Measurements from ENCODE around the gene FOXD2.

DNA sequence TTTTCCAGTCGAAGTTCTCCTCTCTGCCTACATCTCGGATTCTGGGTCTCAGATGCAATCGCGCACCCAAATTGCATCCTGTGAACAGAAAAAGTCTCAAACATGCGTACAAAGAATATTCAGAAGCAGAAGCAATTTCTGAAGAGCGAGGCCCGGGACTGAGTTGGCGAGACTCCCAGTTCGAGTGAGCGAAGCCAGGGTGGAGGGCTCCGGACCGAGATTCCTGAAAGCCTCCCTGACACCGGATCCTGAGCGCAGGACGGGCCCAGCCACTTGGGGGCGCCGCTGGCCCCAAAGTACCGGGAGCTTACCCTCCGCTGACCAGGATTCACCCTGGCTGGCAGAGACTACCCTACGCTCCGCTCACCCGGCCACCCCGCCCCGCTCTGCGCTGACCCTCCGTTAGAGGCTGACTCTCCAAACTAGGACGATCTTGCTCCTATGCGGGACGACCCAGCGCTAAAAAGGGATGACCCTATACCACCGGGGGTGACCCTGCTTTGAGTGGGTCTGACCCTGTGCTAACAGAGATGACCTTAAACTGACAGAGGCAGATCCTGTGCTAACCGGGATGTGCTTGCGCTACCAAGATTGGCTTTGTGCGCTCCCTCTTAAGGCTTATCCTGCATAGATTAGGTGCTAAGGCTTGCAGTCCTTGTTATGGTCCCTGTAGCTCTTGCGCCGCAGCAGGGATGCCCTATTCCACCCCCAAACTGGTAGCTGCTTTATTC is 12.1 kb downstream of the FOXD2 start:
- TF ChIP-seq, protein P1, sequence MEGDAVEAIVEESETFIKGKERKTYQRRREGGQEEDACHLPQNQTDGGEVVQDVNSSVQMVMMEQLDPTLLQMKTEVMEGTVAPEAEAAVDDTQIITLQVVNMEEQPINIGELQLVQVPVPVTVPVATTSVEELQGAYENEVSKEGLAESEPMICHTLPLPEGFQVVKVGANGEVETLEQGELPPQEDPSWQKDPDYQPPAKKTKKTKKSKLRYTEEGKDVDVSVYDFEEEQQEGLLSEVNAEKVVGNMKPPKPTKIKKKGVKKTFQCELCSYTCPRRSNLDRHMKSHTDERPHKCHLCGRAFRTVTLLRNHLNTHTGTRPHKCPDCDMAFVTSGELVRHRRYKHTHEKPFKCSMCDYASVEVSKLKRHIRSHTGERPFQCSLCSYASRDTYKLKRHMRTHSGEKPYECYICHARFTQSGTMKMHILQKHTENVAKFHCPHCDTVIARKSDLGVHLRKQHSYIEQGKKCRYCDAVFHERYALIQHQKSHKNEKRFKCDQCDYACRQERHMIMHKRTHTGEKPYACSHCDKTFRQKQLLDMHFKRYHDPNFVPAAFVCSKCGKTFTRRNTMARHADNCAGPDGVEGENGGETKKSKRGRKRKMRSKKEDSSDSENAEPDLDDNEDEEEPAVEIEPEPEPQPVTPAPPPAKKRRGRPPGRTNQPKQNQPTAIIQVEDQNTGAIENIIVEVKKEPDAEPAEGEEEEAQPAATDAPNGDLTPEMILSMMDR (IDR thresholded peaks at IDR 0.05): peak; percentile 58
- TF ChIP-seq, protein P2, sequence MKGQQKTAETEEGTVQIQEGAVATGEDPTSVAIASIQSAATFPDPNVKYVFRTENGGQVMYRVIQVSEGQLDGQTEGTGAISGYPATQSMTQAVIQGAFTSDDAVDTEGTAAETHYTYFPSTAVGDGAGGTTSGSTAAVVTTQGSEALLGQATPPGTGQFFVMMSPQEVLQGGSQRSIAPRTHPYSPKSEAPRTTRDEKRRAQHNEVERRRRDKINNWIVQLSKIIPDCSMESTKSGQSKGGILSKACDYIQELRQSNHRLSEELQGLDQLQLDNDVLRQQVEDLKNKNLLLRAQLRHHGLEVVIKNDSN (CRISPR knock-in tag; IDR thresholded peaks at IDR 0.05): no peak
- no peak for TF ChIP-seq JUN (CRISPR knock-in tag; IDR thresholded peaks at IDR 0.05)
- no peak for TF ChIP-seq ZNF121 (CRISPR knock-in tag; IDR thresholded peaks at IDR 0.05)
- no peak for TF ChIP-seq SP1 (CRISPR knock-in tag; conservative IDR thresholded peaks at IDR 0.05)
- TF ChIP-seq, protein P3, sequence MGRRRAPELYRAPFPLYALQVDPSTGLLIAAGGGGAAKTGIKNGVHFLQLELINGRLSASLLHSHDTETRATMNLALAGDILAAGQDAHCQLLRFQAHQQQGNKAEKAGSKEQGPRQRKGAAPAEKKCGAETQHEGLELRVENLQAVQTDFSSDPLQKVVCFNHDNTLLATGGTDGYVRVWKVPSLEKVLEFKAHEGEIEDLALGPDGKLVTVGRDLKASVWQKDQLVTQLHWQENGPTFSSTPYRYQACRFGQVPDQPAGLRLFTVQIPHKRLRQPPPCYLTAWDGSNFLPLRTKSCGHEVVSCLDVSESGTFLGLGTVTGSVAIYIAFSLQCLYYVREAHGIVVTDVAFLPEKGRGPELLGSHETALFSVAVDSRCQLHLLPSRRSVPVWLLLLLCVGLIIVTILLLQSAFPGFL (CRISPR knock-in tag; IDR thresholded peaks at IDR 0.05; ENCODE audit: borderline replicate concordance): no peak
- TF ChIP-seq, protein P4, sequence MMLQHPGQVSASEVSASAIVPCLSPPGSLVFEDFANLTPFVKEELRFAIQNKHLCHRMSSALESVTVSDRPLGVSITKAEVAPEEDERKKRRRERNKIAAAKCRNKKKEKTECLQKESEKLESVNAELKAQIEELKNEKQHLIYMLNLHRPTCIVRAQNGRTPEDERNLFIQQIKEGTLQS (CRISPR knock-in tag; conservative IDR thresholded peaks at IDR 0.05): no peak

Data from WTC11 (cell line).